PC-3 (cell line): ENCODE data around the gene AGL. TPM values are rescaled to one million over a fixed set of nuclear protein-coding genes. Genes with fewer than 3 reads are reported as not detected.

Experiments
- ATAC-seq: fragments of 200-7000 bp; cut with Tn5 transposase; 2 replicates; pipeline ENCODE4 v1.9.1; 2020; ENCODE audit warnings: mild to moderate bottlenecking, moderate library complexity
- BruUV-seq: library from RNA; stranded (reverse); fragments of 400-500 nt; replicated peaks from 2 replicates; lab custom pipeline; 2021; lab: Mats Ljungman, UMichigan
- CTCF ChIA-PET: fragments of 300-600 bp; sonication (Branson Sonifier 250); formaldehyde crosslinking; loops from one replicate; lab custom pipeline; 2022; ENCODE audit warnings: antibody characterized with exemption; lab: Charles Lee
- POLR2A ChIA-PET: fragments of 300-600 bp; sonication (Branson Sonifier 250); formaldehyde crosslinking; loops from one replicate; lab custom pipeline; 2022; ENCODE audit warnings: antibody characterized with exemption; ENCODE audit not compliant: unreplicated experiment; lab: Charles Lee
- DNase-seq: peaks from one replicate; pipeline ENCODE4 v3.0.0-alpha.2; 2015
- H2AFZ ChIP-seq: fragments of 300-600 bp; sonication (generic); 2 replicates; pipeline ENCODE4 v1.6.0; 2016; ENCODE audit warnings: antibody characterized with exemption, low read length
- H3F3A ChIP-seq: fragments of 300-600 bp; sonication (generic); one replicate; pipeline ENCODE4 v1.6.0; 2017; ENCODE audit warnings: antibody characterized with exemption, low read length, control low read depth, mild to moderate bottlenecking; ENCODE audit not compliant: unreplicated experiment
- H3K27ac ChIP-seq: fragments of 300-600 bp; sonication (generic); 2 replicates; pipeline ENCODE4 v1.5.1; 2016; ENCODE audit warnings: mild to moderate bottlenecking, low read length
- H3K27me3 ChIP-seq: fragments of 300-600 bp; sonication (generic); 2 replicates; pipeline ENCODE4 v1.6.1; 2016; ENCODE audit warnings: low read length, mixed read lengths
- H3K36me3 ChIP-seq: fragments of 300-600 bp; sonication (generic); 2 replicates; pipeline ENCODE4 v1.6.1; 2016; ENCODE audit warnings: low read depth, mixed run types, low read length, mixed read lengths
- H3K4me1 ChIP-seq: fragments of 300-600 bp; sonication (generic); 2 replicates; pipeline ENCODE4 v1.5.1; 2016; ENCODE audit warnings: low read length; ENCODE audit not compliant: insufficient read depth
- H3K4me2 ChIP-seq: fragments of 300-600 bp; sonication (generic); 2 replicates; pipeline ENCODE4 v1.6.0; 2016; ENCODE audit warnings: low read length
- H3K4me3 ChIP-seq: fragments of 300-600 bp; sonication (generic); 2 replicates; pipeline ENCODE4 v1.5.1; 2016; ENCODE audit warnings: mild to moderate bottlenecking, low read length, mixed read lengths
- H3K79me2 ChIP-seq: fragments of 300-600 bp; sonication (generic); 2 replicates; pipeline ENCODE4 v1.6.1; 2017; ENCODE audit warnings: low read length, mixed read lengths
- H3K9ac ChIP-seq: fragments of 300-600 bp; sonication (generic); 2 replicates; pipeline ENCODE4 v1.6.0; 2016; ENCODE audit warnings: mild to moderate bottlenecking, low read length
- H3K9me2 ChIP-seq: fragments of 300-600 bp; sonication (generic); replicated peaks from 2 replicates; pipeline ENCODE4 v1.6.1; 2016; ENCODE audit warnings: mixed run types, low read length, mixed read lengths
- H3K9me3 ChIP-seq: fragments of 300-600 bp; sonication (generic); 2 replicates; pipeline ENCODE4 v1.6.1; 2016; ENCODE audit warnings: low read length, mixed read lengths
- H4K20me1 ChIP-seq: fragments of 300-600 bp; sonication (generic); 2 replicates; pipeline ENCODE4 v1.6.1; 2016; ENCODE audit warnings: low read length, mixed read lengths
- CTCF ChIP-seq: fragments of 300-600 bp; sonication (generic); conservative IDR thresholded peaks from 2 replicates; pipeline ENCODE4 v1.5.1; 2017; ENCODE audit warnings: antibody characterized with exemption, low read depth, mild to moderate bottlenecking, low read length
- EZH2 ChIP-seq: fragments of 300-600 bp; sonication (generic); IDR thresholded peaks from one replicate; pipeline ENCODE4 v1.6.1; 2017; ENCODE audit warnings: antibody characterized with exemption, mild to moderate bottlenecking, low read length; ENCODE audit not compliant: unreplicated experiment
- EZH2phosphoT487 ChIP-seq: fragments of 300-600 bp; sonication (generic); IDR thresholded peaks from 2 replicates; pipeline ENCODE4 v1.6.1; 2018; ENCODE audit warnings: mild to moderate bottlenecking, antibody characterized with exemption, low read length, borderline replicate concordance
- intact Hi-C: fragments of 100-400 bp; cut with micrococcal nuclease; formaldehyde crosslinking; loops from 2 replicates; pipeline ENCODE4 v1.9.0; 2023
- total RNA-seq: library from RNA; depleted of rRNA; stranded (reverse); fragments of >200 nt; gene quantifications from 2 replicates; pipeline ENCODE4 v1.2.3, GENCODE V29; 2014

AGL gene
- total RNA-seq, 1 experiment from 2014 or later, result 8.7 TPM

DNA sequence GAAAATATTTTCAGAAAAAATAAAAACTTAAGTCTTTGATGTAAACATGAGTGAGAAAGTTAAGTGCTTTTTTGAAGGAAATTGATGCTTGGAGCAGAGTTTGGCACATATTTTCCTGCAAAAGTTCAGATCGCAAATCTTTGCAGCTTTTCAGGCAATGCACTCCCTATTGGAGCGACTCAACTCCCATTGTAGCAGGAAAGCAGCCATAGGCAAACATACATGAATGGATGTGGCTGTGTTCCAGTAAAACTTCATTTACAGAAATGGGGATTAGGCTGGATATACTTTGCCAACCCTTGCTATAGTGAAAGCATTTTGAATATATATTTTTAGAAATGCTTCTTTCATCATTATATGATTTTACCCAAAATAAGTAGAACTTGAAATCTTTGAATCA, 8.1 kb downstream of the AGL start:
- intact Hi-C loops, result no loop called here
- no TSS peak for BruUV-seq
- Histone ChIP-seq H3K27me3 (no peaks in the 10 kb centered on the region), H3K4me2 (no peak overlapping the region), H3K79me2 (no peaks in the 10 kb centered on the region), H3K27ac (no peak overlapping the region), H3K4me3 (no peak overlapping the region), H2AFZ (no peak overlapping the region), H3K9me2 (no peaks in the 10 kb centered on the region), H4K20me1 (no peaks in the 10 kb centered on the region), H3K9me3 (no peaks in the 10 kb centered on the region), H3F3A (no peaks in the 10 kb centered on the region), H3K4me1 (no peaks in the 10 kb centered on the region), H3K36me3 (0 out of 2 replicates have a peak, but pooled peaks cover 1% of the 10 kb centered on the region), H3K9ac (no peak overlapping the region)
- ATAC-seq (no peak), DNase-seq (no peak)
- CTCF ChIA-PET, result no interaction called here
- POLR2A ChIA-PET, result no interaction called here
- TF ChIP-seq EZH2 (no peak), EZH2phosphoT487 (no peak), CTCF (no peak)

DNA sequence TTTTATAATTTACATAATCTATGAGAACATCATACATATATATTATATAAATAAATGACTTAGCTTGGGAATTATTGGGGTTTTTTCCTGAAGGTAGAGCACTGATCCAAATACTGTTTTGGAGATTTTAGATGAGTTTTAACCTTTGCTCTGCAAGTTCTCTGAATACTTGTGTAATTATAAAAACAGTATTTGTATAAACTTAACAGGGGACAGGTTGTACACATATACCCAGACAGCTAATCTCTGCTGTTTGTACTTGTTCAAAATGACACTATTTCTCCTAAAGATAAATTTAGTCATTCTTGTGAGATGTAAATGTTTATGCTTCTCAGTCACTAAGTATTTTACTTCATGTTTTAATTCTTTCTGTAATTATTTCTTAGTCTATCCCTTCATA, 8.7 kb downstream of the AGL start:
- POLR2A ChIA-PET, result no interaction called here
- ATAC-seq, result no peak

More for the DNA sequence above, 8.7 kb downstream of the AGL start:
- Histone ChIP-seq H3F3A (no peaks in the 10 kb centered on the region), H3K36me3 (no peaks in the 10 kb centered on the region), H3K4me1 (no peaks in the 10 kb centered on the region), H3K4me3 (no peak overlapping the region), H3K27me3 (no peaks in the 10 kb centered on the region), H3K27ac (no peak overlapping the region), H3K9ac (no peak overlapping the region), H3K9me2 (no peaks in the 10 kb centered on the region), H3K79me2 (no peaks in the 10 kb centered on the region), H4K20me1 (no peaks in the 10 kb centered on the region), H3K4me2 (no peak overlapping the region), H2AFZ (no peak overlapping the region), H3K9me3 (no peaks in the 10 kb centered on the region)
- no TSS peak for BruUV-seq
- DNase-seq, result no peak
- CTCF ChIA-PET, result no interaction called here
- intact Hi-C loops, result no loop called here
- TF ChIP-seq CTCF, result no peak
- TF ChIP-seq EZH2phosphoT487, result no peak
- no peak for TF ChIP-seq EZH2
